Natural killer cell (primary cell): Measurements from ENCODE around the gene RNF14. TPM values are rescaled to one million over a fixed set of nuclear protein-coding genes. Genes with fewer than 3 reads are reported as not detected.

Experiments
- ATAC-seq, 3 donors: fragments of 150-1000 bp in 2 of 3; fragments of 200-7000 bp in 1 of 3; cut with Tn5 transposase; 1 replicate in 1 of 3; 2 replicates in 2 of 3; pipeline ENCODE4 v1.10.0; 2021; ENCODE audit warnings: mild to moderate bottlenecking in 2 of 3, moderate library complexity in 2 of 3
- DNase-seq, 2 donors: peaks; one replicate each; pipeline versions ENCODE4 v3.0.0 to v3.0.0-alpha.2; 2013 to 2021; ENCODE audit warnings: mixed read lengths in 1 of 2
- H3K27ac ChIP-seq: one replicate; pipeline ENCODE4 v1.5.1; 2013; ENCODE audit warnings: mild to moderate bottlenecking, low read length
- H3K27me3 ChIP-seq: one replicate; pipeline ENCODE4 v1.6.1; 2013; ENCODE audit warnings: low read length; ENCODE audit not compliant: control insufficient read depth, insufficient read depth
- H3K36me3 ChIP-seq: one replicate; pipeline ENCODE4 v1.6.1; 2013; ENCODE audit warnings: low read length; ENCODE audit not compliant: control insufficient read depth, insufficient read depth
- H3K4me1 ChIP-seq: one replicate; pipeline ENCODE4 v1.6.1; 2013; ENCODE audit warnings: low read length; ENCODE audit not compliant: control insufficient read depth, insufficient read depth
- H3K4me3 ChIP-seq: one replicate; pipeline ENCODE4 v1.5.1; 2013; ENCODE audit warnings: low read length
- H3K9me3 ChIP-seq: one replicate; pipeline ENCODE4 v1.6.1; 2013; ENCODE audit warnings: low read length; ENCODE audit not compliant: control insufficient read depth, insufficient read depth
- H3K27ac Mint-ChIP-seq, 2 donors: one replicate each; pipeline ENCODE4 v1.8.0; 2022; ENCODE audit warnings: mild to moderate bottlenecking in 2 of 2, mixed read lengths in 2 of 2, moderate library complexity in 1 of 2
- H3K27me3 Mint-ChIP-seq, 2 donors: one replicate each; pipeline ENCODE4 v1.8.0; 2022; ENCODE audit warnings: low read depth in 2 of 2, mixed read lengths in 2 of 2
- H3K36me3 Mint-ChIP-seq: one replicate; pipeline ENCODE4 v1.8.0; 2022; ENCODE audit warnings: mixed read lengths
- H3K4me1 Mint-ChIP-seq, 2 donors: one replicate each; pipeline ENCODE4 v1.8.0; 2022; ENCODE audit warnings: mixed read lengths in 2 of 2
- H3K4me3 Mint-ChIP-seq: one replicate; pipeline ENCODE4 v1.8.0; 2022; ENCODE audit warnings: mild to moderate bottlenecking, moderate library complexity, mixed read lengths
- H3K9me3 Mint-ChIP-seq, 2 donors: one replicate each; pipeline ENCODE4 v1.8.0; 2022; ENCODE audit warnings: mixed read lengths in 2 of 2
- WGBS: methylation state at CpG from one replicate; pipeline ENCODE4 v1.1.7; 2013; ENCODE audit warnings: missing lambda C conversion rate; ENCODE audit not compliant: insufficient coverage; 5-methylcytosine and 5-hydroxymethylcytosine counted together
- intact Hi-C: fragments of 100-400 bp; cut with micrococcal nuclease; formaldehyde crosslinking; loops from one replicate; pipeline ENCODE4 v1.14.2; 2022
- total RNA-seq, 4 donors: library from RNA; stranded (reverse); fragments of 120-200 nt in 1 of 4; gene quantifications; one replicate each; pipeline versions ENCODE4 v1.2.3 to v1.2.4, GENCODE V29; 2013 to 2022
- TF ChIP-seq, protein P1 (sequence below): fragments of 200-600 bp; IDR thresholded peaks from one replicate; pipeline ENCODE4 v1.8.0; 2022; ENCODE audit warnings: antibody characterized with exemption

RNF14 gene
- total RNA-seq, 3 donors from 2014 or later (not counting 1 experiment from before 2014, with no cell fraction given) = 20.6 to 29.2 (median 21.3) TPM

DNA sequence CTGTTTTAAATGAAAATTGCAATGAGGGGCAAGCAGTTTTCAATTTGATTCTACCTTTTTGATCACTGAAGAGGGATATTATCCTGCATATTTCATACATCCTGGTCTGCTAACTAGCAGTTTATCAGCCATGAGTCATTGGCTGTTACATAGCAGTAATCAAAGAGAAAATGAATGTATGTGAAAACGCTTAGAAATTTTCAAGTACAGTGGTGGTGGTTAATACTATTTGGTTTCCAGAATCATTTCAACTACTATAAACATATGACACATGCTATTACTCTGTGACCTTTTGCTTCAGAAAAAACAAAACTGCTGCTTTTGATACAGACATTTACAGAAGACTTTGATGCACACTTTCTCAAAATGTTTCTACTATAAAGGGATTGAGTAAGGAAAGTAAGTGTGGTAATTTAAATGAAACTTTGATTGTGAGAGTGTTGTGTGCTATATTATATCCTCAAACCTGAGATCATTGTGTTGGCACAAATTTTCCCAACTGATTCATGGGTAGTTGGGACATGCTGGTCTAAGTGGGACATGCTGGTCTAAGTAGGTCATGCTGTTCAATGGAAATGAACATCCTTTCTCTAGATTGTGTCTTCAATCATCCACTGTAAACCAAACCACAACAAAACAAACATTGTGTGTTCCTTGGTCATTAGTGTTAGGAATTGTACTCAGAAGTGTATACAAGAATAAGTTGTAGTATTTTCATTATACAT lies 5.1 kb downstream of the RNF14 start:
- intact Hi-C loops = no loop called here
- H3K9me3 Mint-ChIP-seq = no peaks in the 10 kb centered on the region
- ATAC-seq (no peak), DNase-seq (no peak)
- Histone ChIP-seq H3K36me3 (peaks cover 43% of the 10 kb centered on the region), H3K9me3 (no peaks in the 10 kb centered on the region), H3K4me3 (no peak overlapping the region), H3K27me3 (no peaks in the 10 kb centered on the region), H3K27ac (no peak overlapping the region), H3K4me1 (peaks cover 4% of the 10 kb centered on the region)
- no peaks in the 10 kb centered on the region for H3K27me3 Mint-ChIP-seq
- no peak overlapping the region for H3K27ac Mint-ChIP-seq
- H3K4me3 Mint-ChIP-seq = no peak overlapping the region
- H3K36me3 Mint-ChIP-seq = no peaks in the 10 kb centered on the region
- peaks cover 31 to 32% of the 10 kb centered on the region in 2 donors for H3K4me1 Mint-ChIP-seq
- no CpG with 5 or more reads among the region's 1 CpG for WGBS
- TF ChIP-seq, protein P1, sequence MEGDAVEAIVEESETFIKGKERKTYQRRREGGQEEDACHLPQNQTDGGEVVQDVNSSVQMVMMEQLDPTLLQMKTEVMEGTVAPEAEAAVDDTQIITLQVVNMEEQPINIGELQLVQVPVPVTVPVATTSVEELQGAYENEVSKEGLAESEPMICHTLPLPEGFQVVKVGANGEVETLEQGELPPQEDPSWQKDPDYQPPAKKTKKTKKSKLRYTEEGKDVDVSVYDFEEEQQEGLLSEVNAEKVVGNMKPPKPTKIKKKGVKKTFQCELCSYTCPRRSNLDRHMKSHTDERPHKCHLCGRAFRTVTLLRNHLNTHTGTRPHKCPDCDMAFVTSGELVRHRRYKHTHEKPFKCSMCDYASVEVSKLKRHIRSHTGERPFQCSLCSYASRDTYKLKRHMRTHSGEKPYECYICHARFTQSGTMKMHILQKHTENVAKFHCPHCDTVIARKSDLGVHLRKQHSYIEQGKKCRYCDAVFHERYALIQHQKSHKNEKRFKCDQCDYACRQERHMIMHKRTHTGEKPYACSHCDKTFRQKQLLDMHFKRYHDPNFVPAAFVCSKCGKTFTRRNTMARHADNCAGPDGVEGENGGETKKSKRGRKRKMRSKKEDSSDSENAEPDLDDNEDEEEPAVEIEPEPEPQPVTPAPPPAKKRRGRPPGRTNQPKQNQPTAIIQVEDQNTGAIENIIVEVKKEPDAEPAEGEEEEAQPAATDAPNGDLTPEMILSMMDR = no peak

DNA sequence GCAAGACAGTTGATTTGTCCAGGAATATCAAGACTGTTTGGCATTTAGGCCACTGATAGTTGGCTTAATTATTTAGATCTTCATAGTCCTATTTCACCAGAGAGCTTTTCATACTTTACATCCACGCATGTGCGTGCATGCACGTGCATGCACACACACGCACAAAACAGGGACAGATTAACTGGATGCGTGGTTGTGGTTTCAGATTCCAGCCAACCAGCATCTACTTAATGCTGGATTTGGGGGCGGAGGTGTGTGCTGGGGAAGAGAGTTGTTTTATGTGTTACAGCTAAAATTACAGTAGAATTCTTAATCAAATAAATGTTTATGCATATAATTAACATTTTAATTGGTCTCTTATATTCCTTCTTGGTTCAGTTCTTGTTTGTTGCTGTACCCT lies 7.3 kb downstream of the RNF14 start:
- Histone ChIP-seq H3K4me1 (no peaks in the 10 kb centered on the region), H3K4me3 (no peak overlapping the region), H3K27ac (no peak overlapping the region), H3K36me3 (peaks cover 63% of the 10 kb centered on the region), H3K27me3 (no peaks in the 10 kb centered on the region), H3K9me3 (no peaks in the 10 kb centered on the region)
- H3K9me3 Mint-ChIP-seq = no peaks in the 10 kb centered on the region
- no peak for DNase-seq
- no peak overlapping the region for H3K4me3 Mint-ChIP-seq
- H3K27me3 Mint-ChIP-seq = no peaks in the 10 kb centered on the region
- H3K36me3 Mint-ChIP-seq = peaks cover 9% of the 10 kb centered on the region
- intact Hi-C loops = no loop called here
- ATAC-seq = no peak
- WGBS = 96% methylated on average over 6 of the region's 6 CpGs
- TF ChIP-seq, protein P1 = no peak
- H3K4me1 Mint-ChIP-seq = peaks cover 14 to 20% of the 10 kb centered on the region in 2 donors
- no peak overlapping the region for H3K27ac Mint-ChIP-seq

DNA sequence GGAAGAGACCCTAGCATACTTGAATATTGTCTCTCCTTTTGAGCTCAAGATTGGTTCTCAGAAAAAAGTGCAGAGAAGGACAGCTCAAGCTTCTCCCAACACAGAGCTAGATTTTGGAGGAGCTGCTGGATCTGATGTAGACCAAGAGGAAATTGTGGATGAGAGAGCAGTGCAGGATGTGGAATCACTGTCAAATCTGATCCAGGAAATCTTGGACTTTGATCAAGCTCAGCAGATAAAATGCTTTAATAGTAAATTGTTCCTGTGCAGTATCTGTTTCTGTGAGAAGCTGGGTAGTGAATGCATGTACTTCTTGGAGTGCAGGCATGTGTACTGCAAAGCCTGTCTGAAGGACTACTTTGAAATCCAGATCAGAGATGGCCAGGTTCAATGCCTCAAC lies 9.5 kb downstream of the RNF14 start:
- no peak overlapping the region for H3K4me3 Mint-ChIP-seq
- Histone ChIP-seq H3K4me3 (no peak overlapping the region), H3K27ac (no peak overlapping the region), H3K27me3 (no peaks in the 10 kb centered on the region), H3K36me3 (peaks cover 79% of the 10 kb centered on the region), H3K4me1 (no peaks in the 10 kb centered on the region), H3K9me3 (no peaks in the 10 kb centered on the region)
- no peak overlapping the region for H3K27ac Mint-ChIP-seq
- TF ChIP-seq, protein P1 = no peak
- intact Hi-C loops = no loop called here
- peaks cover 23% of the 10 kb centered on the region for H3K36me3 Mint-ChIP-seq
- DNase-seq = no peak
- no peaks in the 10 kb centered on the region for H3K27me3 Mint-ChIP-seq
- ATAC-seq = no peak
- no peaks in the 10 kb centered on the region for H3K9me3 Mint-ChIP-seq
- H3K4me1 Mint-ChIP-seq = peaks cover 14 to 20% of the 10 kb centered on the region in 2 donors

DNA sequence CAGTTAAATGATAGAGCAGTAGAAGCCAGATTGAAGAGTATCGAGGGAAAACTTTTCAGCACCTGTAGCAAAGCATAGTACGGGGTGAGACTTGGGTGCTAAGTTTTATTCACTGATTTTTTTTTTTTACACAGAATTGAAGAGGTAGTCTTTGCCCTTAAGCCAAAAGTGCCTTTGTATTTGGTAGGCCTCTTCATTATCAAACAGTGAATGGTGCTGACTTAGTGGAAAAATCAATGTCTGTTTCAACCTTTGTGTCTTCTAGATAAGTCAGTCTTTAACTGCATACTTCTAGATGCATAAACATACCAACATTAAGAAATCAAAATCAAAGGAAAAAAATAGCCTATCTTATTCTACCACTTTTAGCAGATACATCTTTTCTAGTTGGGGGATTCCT lies 13.7 kb downstream of the RNF14 start:
- Mint-ChIP-seq H3K4me3 (no peak overlapping the region), H3K36me3 (peaks cover 43% of the 10 kb centered on the region), H3K27me3 (no peaks in the 10 kb centered on the region), H3K4me1 (peaks cover 6 to 16% of the 10 kb centered on the region in 2 donors), H3K9me3 (no peaks in the 10 kb centered on the region), H3K27ac (no peak overlapping the region)
- Histone ChIP-seq H3K4me1 (no peaks in the 10 kb centered on the region), H3K9me3 (no peaks in the 10 kb centered on the region), H3K27ac (no peak overlapping the region), H3K4me3 (no peak overlapping the region), H3K27me3 (no peaks in the 10 kb centered on the region), H3K36me3 (peaks cover 94% of the 10 kb centered on the region)
- no peak for DNase-seq
- intact Hi-C loops = no loop called here
- WGBS = 50% methylated on average over 2 of the region's 2 CpGs
- TF ChIP-seq, protein P1 = no peak
- no peak for ATAC-seq
